Uterus (tissue), 4 donors: ENCODE data around the gene ARPP21. TPM values are rescaled to one million over a fixed set of nuclear protein-coding genes. Genes with fewer than 3 reads are reported as not detected.

ENCODE experiments used
- DNase-seq, 2 donors: peaks; one replicate each; pipeline ENCODE4 v3.0.0-alpha.2; 2019 to 2020
- H3K27ac ChIP-seq, 2 donors: fragments of 200-600 bp; sonication (generic); 1 replicate in 1 of 2; 2 replicates in 1 of 2; pipeline ENCODE4 v1.5.1; 2016 to 2018
- H3K27me3 ChIP-seq, 2 donors: fragments of 200-600 bp; sonication (generic); one replicate each; pipeline ENCODE4 v1.5.1; 2018 to 2019; ENCODE audit warnings: control low read depth in 1 of 2
- H3K36me3 ChIP-seq, 2 donors: fragments of 200-600 bp; sonication (generic); one replicate each; pipeline ENCODE4 v1.5.1; 2019; ENCODE audit warnings: control low read depth in 1 of 2
- H3K4me1 ChIP-seq, 2 donors: fragments of 200-600 bp; sonication (generic); one replicate each; pipeline ENCODE4 v1.5.1; 2018 to 2019; ENCODE audit warnings: control low read depth in 1 of 2
- H3K4me3 ChIP-seq, 2 donors: fragments of 200-600 bp; sonication (generic); 1 replicate in 1 of 2; 2 replicates in 1 of 2; pipeline ENCODE4 v1.5.1; 2018 to 2019; ENCODE audit warnings: mild to moderate bottlenecking in 1 of 2
- H3K9me3 ChIP-seq, 2 donors: fragments of 200-600 bp; sonication (generic); one replicate each; pipeline ENCODE4 v1.5.1; 2019; ENCODE audit warnings: control low read depth in 1 of 2
- CTCF ChIP-seq, 4 experiments: fragments of 200-600 bp in 2 of 4; fragments of 450-650 bp in 2 of 4; sonication (generic) in 2 of 4; IDR thresholded peaks; one replicate each; pipeline ENCODE4 v1.5.1; 2016 to 2019; ENCODE audit warnings: antibody characterized with exemption in 4 of 4, mild to moderate bottlenecking in 2 of 4, moderate library complexity in 1 of 4
- POLR2A ChIP-seq, 2 donors: fragments of 450-650 bp; IDR thresholded peaks; one replicate each; pipeline ENCODE4 v1.6.1; 2016; ENCODE audit warnings: antibody characterized with exemption in 2 of 2, mild to moderate bottlenecking in 1 of 2, moderate library complexity in 1 of 2
- intact Hi-C: fragments of 100-400 bp; cut with DNase I; formaldehyde crosslinking; loops from one replicate; pipeline ENCODE4 v1.15.1; 2023; ENCODE audit warnings: low total_unique reads
- total RNA-seq, 4 donors: library from RNA; depleted of rRNA in 3 of 4; stranded (reverse); fragments of >200 nt in 3 of 4; gene quantifications; one replicate each; pipeline versions ENCODE4 v1.1.0 to v1.2.4, GENCODE V29; 2014 to 2023
- donor health status: DM: yes; HTN: yes; CAD: no.

Gene ARPP21
- total RNA-seq, 4 donors from 2014 or later, result 1.2 TPM; not detected in 3

- intact Hi-C loops, result no loop called here
- TF ChIP-seq POLR2A (IDR thresholded peaks at IDR 0.05) (no peak), CTCF (IDR thresholded peaks at IDR 0.05) (no peak)
- H3K4me1 ChIP-seq, result no peaks in the 10 kb centered on the region
- H3K36me3 ChIP-seq, result no peaks in the 10 kb centered on the region
- DNase-seq, result no peak
- H3K9me3 ChIP-seq, result no peaks in the 10 kb centered on the region
- H3K27me3 ChIP-seq, result no peaks in the 10 kb centered on the region
- no peak overlapping the region for H3K4me3 ChIP-seq
- no peak overlapping the region for H3K27ac ChIP-seq
Measured at GRCh38 chr3:35724106-35724505, 84.8 kb downstream of the ARPP21 start.

GRCh38 chr3:35727179-35727578 lies 87.9 kb downstream of the ARPP21 start:
- H3K27me3 ChIP-seq, result no peaks in the 10 kb centered on the region
- H3K4me1 ChIP-seq, result no peaks in the 10 kb centered on the region
- no peak overlapping the region for H3K27ac ChIP-seq
- H3K9me3 ChIP-seq, result no peaks in the 10 kb centered on the region
- TF ChIP-seq POLR2A (IDR thresholded peaks at IDR 0.05) (no peak), CTCF (IDR thresholded peaks at IDR 0.05) (no peak)
- H3K36me3 ChIP-seq, result no peaks in the 10 kb centered on the region
- no peak overlapping the region for H3K4me3 ChIP-seq
- intact Hi-C loops, result no loop called here
- no peak for DNase-seq

- Histone ChIP-seq H3K27ac (no peak overlapping the region), H3K36me3 (no peaks in the 10 kb centered on the region), H3K27me3 (no peaks in the 10 kb centered on the region), H3K9me3 (no peaks in the 10 kb centered on the region), H3K4me3 (no peak overlapping the region), H3K4me1 (no peaks in the 10 kb centered on the region)
- TF ChIP-seq CTCF (IDR thresholded peaks at IDR 0.05), result no peak
- TF ChIP-seq POLR2A (IDR thresholded peaks at IDR 0.05), result no peak
- intact Hi-C loops, result no loop called here
- no peak for DNase-seq
Measured at GRCh38 chr3:35733341-35733740, 94.0 kb downstream of the ARPP21 start.

- Histone ChIP-seq H3K36me3 (no peaks in the 10 kb centered on the region), H3K27me3 (no peaks in the 10 kb centered on the region), H3K4me1 (no peaks in the 10 kb centered on the region), H3K9me3 (no peaks in the 10 kb centered on the region), H3K27ac (no peak overlapping the region), H3K4me3 (no peak overlapping the region)
- TF ChIP-seq POLR2A (IDR thresholded peaks at IDR 0.05) (no peak), CTCF (IDR thresholded peaks at IDR 0.05) (no peak)
- no peak for DNase-seq
- intact Hi-C loops, result no loop called here
Measured at GRCh38 chr3:35733864-35734263, 94.5 kb downstream of the ARPP21 start.

- Histone ChIP-seq H3K27me3 (no peaks in the 10 kb centered on the region), H3K36me3 (no peaks in the 10 kb centered on the region), H3K4me3 (no peak overlapping the region), H3K9me3 (no peaks in the 10 kb centered on the region), H3K4me1 (no peaks in the 10 kb centered on the region), H3K27ac (no peak overlapping the region)
- no peak for DNase-seq
- intact Hi-C loops, result no loop called here
- TF ChIP-seq POLR2A (IDR thresholded peaks at IDR 0.05) (no peak), CTCF (IDR thresholded peaks at IDR 0.05) (no peak)
Measured at GRCh38 chr3:35737080-35737479, 97.8 kb downstream of the ARPP21 start.
